ENCODE results near the gene WDFY1. TPM values are rescaled to one million over a fixed set of nuclear protein-coding genes. Genes with fewer than 3 reads are reported as not detected.
"Not testable (repeated sequence)": the region's sequence is repeated elsewhere in the genome, so short reads cannot be mapped to it uniquely, and the experiment has no call there.

Gene WDFY1
- total RNA-seq, 1 donor from 2014 or later: 39.1 TPM

- no peak for DNase-seq (ENCODE audit: low read depth)
These were observed 47.3 kb downstream of the WDFY1 start for GRCh38 chr2:223897669-223898330.

- DNase-seq (ENCODE audit: low read depth): peak; percentile 9
These were observed 48.3 kb downstream of the WDFY1 start for GRCh38 chr2:223896833-223897311.

- no peak for DNase-seq (ENCODE audit: low read depth)
These were observed 50.2 kb downstream of the WDFY1 start for GRCh38 chr2:223894968-223895367.

GRCh38 chr2:223894009-223894408 is 51.1 kb downstream of the WDFY1 start:
- no peak for DNase-seq (ENCODE audit: low read depth)

DNA sequence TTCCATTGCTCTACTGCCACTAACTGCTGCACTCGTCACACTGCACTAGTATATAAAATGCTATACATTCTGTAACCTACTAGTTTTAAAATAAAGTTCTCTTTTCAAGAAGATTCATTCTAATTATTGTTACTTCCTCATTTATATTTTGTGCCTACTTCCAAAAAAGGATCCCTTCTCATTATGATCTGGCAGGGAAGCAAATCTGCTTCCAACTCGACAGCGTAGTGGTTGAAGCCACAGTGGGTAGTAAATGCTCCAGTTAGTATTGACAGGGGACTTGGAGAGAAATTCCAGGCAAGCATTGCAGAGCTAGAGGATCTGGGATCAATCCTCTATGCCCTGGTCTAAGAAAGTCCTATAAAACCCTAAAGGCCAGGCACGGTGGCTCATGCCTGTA is 54.4 kb downstream of the WDFY1 start:
- no peak for DNase-seq (ENCODE audit: low read depth)

DNA sequence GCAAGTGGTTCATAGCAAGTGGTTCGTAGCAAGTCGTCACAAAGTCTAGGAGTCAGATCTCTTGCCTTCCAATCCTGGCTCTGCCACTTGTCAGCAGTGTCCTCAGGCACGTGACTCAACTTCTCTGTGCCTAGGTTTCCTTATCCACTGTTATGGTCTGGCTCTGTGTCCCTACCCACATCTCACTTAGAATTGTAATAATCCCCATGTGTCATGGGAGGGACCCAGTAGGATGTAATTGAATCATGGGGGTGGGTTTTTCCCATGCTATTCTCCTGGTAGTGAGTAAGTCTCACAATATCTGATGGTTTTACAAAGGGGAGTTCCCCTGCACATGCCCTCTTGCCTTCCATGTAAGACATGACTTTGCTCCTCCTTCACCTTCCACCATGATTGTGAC is 55.9 kb downstream of the WDFY1 start:
- DNase-seq (ENCODE audit: low read depth): no peak

GRCh38 chr2:223888251-223888650 is 56.9 kb downstream of the WDFY1 start:
- no peak for DNase-seq (ENCODE audit: low read depth)

GRCh38 chr2:223887127-223887526 is 58.0 kb downstream of the WDFY1 start:
- DNase-seq (ENCODE audit: low read depth): peak; percentile 27

DNA sequence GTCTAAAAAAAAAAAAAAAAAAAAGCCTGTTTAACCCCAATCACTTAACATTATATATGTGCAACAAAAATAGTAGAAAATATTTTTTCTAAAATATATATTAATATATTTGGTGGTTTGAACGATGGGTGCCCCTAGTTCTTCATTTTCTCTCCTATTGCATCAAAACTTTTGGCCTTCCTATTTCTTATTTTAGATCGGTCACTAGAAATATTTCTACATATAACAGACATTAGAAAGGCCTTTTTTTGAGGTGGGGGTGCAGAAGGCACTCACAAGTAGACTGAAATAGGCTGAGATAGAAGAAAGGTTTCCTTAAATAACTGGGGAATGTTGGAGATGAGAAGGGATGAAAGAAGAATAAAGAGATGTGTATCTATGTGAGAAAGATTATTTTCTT is 58.4 kb downstream of the WDFY1 start:
- DNase-seq (ENCODE audit: low read depth): no peak

DNA sequence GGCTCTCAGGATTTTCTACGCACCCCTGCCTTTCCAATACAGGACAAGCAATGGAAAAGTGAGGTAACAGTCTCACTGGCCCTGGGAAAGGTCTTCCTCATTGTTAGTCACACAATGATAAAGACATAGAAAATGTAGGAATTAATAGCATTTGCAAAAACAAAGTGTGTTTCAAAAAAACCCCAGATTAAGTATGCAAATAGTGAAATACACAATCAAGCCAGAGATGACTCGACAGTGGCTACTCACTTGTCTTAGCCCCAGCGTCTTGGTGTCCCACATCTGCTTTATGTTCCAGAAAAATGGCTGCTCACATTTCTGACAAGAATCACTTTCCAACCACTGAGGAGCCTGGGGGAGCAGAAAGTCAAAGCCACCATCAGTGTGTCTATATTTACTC is 60.7 kb downstream of the WDFY1 start:
- DNase-seq (ENCODE audit: low read depth): no peak

- no peak for DNase-seq (ENCODE audit: low read depth)
These were observed 62.4 kb downstream of the WDFY1 start for GRCh38 chr2:223882715-223883114.

GRCh38 chr2:223880796-223881195 is 64.3 kb downstream of the WDFY1 start:
- no peak for DNase-seq (ENCODE audit: low read depth)

- DNase-seq (ENCODE audit: low read depth): no peak
These were observed 67.3 kb downstream of the WDFY1 start for GRCh38 chr2:223877721-223878410.

DNA sequence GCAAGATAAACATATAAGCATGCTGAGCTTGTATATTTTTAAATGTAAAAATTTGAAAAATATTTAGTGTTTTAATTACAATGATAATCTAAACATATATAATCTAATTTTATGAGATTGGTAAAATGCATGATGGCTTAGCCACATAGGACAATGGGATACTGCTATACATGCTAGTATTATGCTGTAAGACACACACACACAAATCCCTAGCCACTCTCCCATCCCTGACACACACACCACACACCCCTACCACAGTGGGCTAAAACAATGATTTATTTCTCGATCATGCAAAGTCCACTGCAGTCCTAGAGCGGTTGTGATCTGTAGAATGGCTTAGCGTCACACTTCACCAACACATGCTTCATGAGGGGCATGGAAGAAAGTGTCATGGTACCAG is 71.5 kb downstream of the WDFY1 start:
- no peak for DNase-seq (ENCODE audit: low read depth)

DNA sequence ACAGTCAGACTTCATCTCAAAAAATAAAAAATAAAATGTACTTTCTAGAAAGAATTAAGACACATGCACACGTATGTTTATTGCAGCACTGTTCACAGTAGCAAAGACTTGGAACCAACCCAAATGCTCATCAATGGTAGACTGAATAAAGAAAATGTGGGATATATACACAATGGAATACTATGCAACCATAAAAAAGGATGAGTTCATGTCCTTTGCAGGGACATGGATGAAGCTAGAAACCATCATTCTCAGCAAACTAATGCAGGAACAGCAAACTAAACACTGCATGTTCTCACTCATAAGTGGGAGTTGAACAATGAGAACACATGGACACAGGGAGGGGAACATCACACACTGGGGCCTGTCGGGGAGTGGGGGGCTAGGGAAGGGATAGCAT is 72.4 kb downstream of the WDFY1 start:
- not testable (repeated sequence) for DNase-seq (ENCODE audit: low read depth)

DNA sequence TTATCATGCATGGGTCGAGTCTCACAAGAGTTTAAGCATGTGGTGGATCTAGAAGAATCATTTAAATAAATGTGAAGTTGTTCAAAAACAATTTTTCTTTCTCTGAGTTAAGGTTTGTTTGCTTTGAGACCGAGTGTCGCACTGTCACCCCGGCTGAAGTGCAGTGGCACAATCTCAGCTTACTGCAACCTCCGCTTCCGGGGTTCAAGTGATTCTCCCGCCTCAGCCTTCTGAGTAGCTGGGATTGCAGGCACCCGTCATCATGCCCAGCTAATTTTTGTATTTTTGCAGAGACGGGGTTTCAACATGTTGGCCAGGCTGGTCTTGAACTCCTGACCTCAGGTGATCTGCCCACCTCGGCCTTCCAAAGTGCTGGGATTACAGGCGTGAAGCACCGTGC is 73.5 kb downstream of the WDFY1 start:
- not testable (repeated sequence) for DNase-seq (ENCODE audit: low read depth)

GRCh38 chr2:223870840-223871611 is 74.1 kb downstream of the WDFY1 start:
- DNase-seq (ENCODE audit: low read depth): no peak

- peak; percentile 95 for DNase-seq (ENCODE audit: low read depth)
These were observed 77.1 kb downstream of the WDFY1 start for GRCh38 chr2:223868005-223868404.

DNA sequence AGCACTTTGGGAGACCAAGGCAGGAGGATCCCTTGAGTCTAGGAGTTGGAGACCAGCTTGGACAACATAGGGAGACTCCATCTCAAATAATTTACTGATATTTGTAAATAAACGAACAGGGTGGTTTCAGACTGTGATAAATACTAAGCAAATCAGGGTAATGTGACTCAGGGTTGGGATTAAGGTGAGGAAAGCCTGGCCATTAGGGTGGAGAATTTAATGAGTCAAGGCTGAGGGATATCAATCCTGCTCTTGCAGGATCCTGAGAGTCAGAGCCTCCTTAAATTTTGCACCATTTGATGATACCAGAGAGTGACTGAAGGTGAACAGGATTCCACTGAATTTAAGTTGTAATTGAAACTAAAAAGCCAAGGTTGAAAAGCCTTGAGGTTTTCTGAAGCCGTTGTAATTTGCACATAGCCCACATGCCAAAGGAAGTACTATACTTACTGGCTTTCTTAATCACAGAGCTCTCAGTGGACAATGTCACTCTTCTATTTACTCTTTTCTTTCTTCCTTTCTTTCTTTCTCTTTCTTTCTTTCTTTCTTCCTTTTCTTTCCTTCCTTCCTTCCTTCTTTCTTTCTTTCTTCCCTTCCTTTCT is 79.1 kb downstream of the WDFY1 start:
- DNase-seq (ENCODE audit: low read depth): no peak

DNA sequence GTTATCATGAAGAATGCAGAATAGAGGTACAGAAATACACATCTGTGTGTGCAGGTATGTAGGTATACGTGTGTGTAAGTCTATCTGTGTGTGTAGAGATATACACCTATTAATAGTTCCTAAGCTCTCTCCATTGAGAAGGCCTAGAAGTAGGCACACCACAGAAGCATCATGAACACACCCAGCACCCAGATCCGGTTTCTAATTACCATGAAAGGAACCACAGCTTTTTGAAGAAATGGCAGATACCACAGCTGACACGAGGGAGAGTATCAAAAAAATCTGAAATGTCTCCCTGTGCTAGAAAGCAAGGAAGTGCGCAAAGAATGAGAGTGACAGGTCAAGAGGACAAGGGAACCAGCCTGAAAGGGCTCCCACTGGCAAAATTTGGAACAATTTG is 80.0 kb downstream of the WDFY1 start:
- peak; percentile 47 for DNase-seq (ENCODE audit: low read depth)

- DNase-seq (ENCODE audit: low read depth): no peak
These were observed 81.6 kb downstream of the WDFY1 start for GRCh38 chr2:223863491-223863890.
